H1 (cell line): ENCODE measurements around the gene FHAD1. TPM values are rescaled to one million over a fixed set of nuclear protein-coding genes. Genes with fewer than 3 reads are reported as not detected.

Experiments used
- CTCF ChIA-PET: fragments of 300-600 bp; sonication (Branson Sonifier 250); formaldehyde crosslinking; loops from one replicate; lab custom pipeline; 2021; ENCODE audit not compliant: partially characterized antibody; lab: Charles Lee
- POLR2A ChIA-PET: fragments of 300-600 bp; sonication (Branson Sonifier 250); formaldehyde crosslinking; loops from one replicate; lab custom pipeline; 2021; ENCODE audit warnings: inconsistent platforms; ENCODE audit not compliant: partially characterized antibody; lab: Charles Lee
- DNase-seq, 2 experiments: peaks; one replicate each; pipeline versions ENCODE4 v3.0.0 to v3.0.0-alpha.2; 2010 to 2022; ENCODE audit warnings: low spot score in 2 of 2, low read depth in 1 of 2, mixed read lengths in 1 of 2
- FAIRE-seq: peaks from 2 replicates; lab custom pipeline; 2011; peaks lifted over from hg19 to GRCh38; lab: Jason Lieb, UNC
- H2AFZ ChIP-seq: 2 replicates; pipeline ENCODE4 v1.8.1; 2012; ENCODE audit warnings: low read length, inconsistent platforms
- H2AK5ac ChIP-seq: 2 replicates; pipeline ENCODE4 v1.6.1; 2013; ENCODE audit warnings: low read depth, low read length
- H2BK120ac ChIP-seq: replicated peaks from 2 replicates; pipeline ENCODE3; 2013; ENCODE audit warnings: low read depth, low read length, inconsistent platforms
- H2BK12ac ChIP-seq: 2 replicates; pipeline ENCODE4 v1.6.1; 2013; ENCODE audit warnings: low read depth, low read length
- H2BK15ac ChIP-seq: 2 replicates; pipeline ENCODE4 v1.6.1; 2013; ENCODE audit warnings: low read length
- H2BK20ac ChIP-seq: 2 replicates; pipeline ENCODE4 v1.6.1; 2013; ENCODE audit warnings: low read length
- H2BK5ac ChIP-seq: 2 replicates; pipeline ENCODE4 v1.6.1; 2013; ENCODE audit warnings: low read depth, low read length
- H3K14ac ChIP-seq: 2 replicates; pipeline ENCODE4 v1.6.1; 2013; ENCODE audit warnings: inconsistent platforms; ENCODE audit not compliant: insufficient read length
- H3K18ac ChIP-seq: 2 replicates; pipeline ENCODE4 v1.6.1; 2013; ENCODE audit warnings: low read length; ENCODE audit errors: extremely low read depth
- H3K23ac ChIP-seq: 2 replicates; pipeline ENCODE4 v1.6.1; 2013; ENCODE audit warnings: inconsistent platforms; ENCODE audit not compliant: insufficient read length
- H3K23me2 ChIP-seq: 2 replicates; pipeline ENCODE4 v1.6.1; 2013; ENCODE audit warnings: low read depth, low read length
- H3K27ac ChIP-seq: 2 replicates; pipeline ENCODE4 v1.6.1; 2011; ENCODE audit warnings: low read depth, low read length, inconsistent platforms
- H3K27me3 ChIP-seq, 4 experiments: replicated peaks in 1 of 4; 1 replicate in 1 of 4; 2 replicates in 3 of 4; pipeline versions ENCODE4 v1.6.1 to v1.8.1; 2011 to 2013; ENCODE audit warnings: low read length in 3 of 4, mild to moderate bottlenecking in 3 of 4, inconsistent platforms in 2 of 4, mixed read lengths in 2 of 4, moderate library complexity in 1 of 4; ENCODE audit not compliant: control insufficient read depth in 3 of 4, insufficient read depth in 3 of 4; ENCODE audit errors: extremely low read depth in 1 of 4
- H3K36me3 ChIP-seq, 4 experiments: 2 replicates each; pipeline versions ENCODE4 v1.6.1 to v1.8.1; 2011 to 2013; ENCODE audit warnings: mild to moderate bottlenecking in 4 of 4, low read length in 3 of 4, moderate library complexity in 2 of 4, control low read depth in 1 of 4, inconsistent platforms in 1 of 4; ENCODE audit not compliant: insufficient read depth in 4 of 4, control insufficient read depth in 2 of 4
- H3K4ac ChIP-seq: replicated peaks from 2 replicates; pipeline ENCODE3; 2013; ENCODE audit warnings: low read length, low read depth, mixed read lengths, inconsistent platforms; ENCODE audit not compliant: insufficient read length
- H3K4me1 ChIP-seq, 4 experiments: replicated peaks in 1 of 4; 1 replicate in 1 of 4; 2 replicates in 3 of 4; pipeline versions ENCODE4 v1.6.1 to v1.8.1; 2011 to 2013; ENCODE audit warnings: low read length in 3 of 4, inconsistent platforms in 2 of 4, mixed read lengths in 1 of 4; ENCODE audit not compliant: insufficient read depth in 4 of 4, control insufficient read depth in 3 of 4
- H3K4me2 ChIP-seq, 2 experiments: 2 replicates each; pipeline versions ENCODE4 v1.6.1 to v1.8.1; 2011 to 2013; ENCODE audit warnings: low read depth in 2 of 2, low read length in 2 of 2, control low read depth in 1 of 2, inconsistent platforms in 1 of 2, mild to moderate bottlenecking in 1 of 2; ENCODE audit not compliant: insufficient read depth in 1 of 2
- H3K4me3 ChIP-seq, 4 experiments: fragments of 200-600, 300-600 bp in 1 of 4; sonication (generic), shearing (Covaris generic), sonication (Bioruptor Twin) in 1 of 4; 2 replicates each; pipeline versions ENCODE4 v1.5.1 to v1.8.1; 2011 to 2016; ENCODE audit warnings: low read length in 4 of 4, low read depth in 3 of 4, control low read depth in 2 of 4, inconsistent platforms in 2 of 4, mild to moderate bottlenecking in 2 of 4, mixed read lengths in 1 of 4, moderate library complexity in 1 of 4; ENCODE audit not compliant: insufficient read depth in 2 of 4; ENCODE audit errors: extremely low read depth in 1 of 4
- H3K56ac ChIP-seq: replicated peaks from 2 replicates; pipeline ENCODE3; 2013; ENCODE audit warnings: low read depth, mild to moderate bottlenecking, mixed read lengths, low read length, inconsistent platforms; ENCODE audit not compliant: insufficient read length
- H3K79me1 ChIP-seq: 2 replicates; pipeline ENCODE4 v1.6.1; 2013; ENCODE audit warnings: low read depth, low read length, control low read depth
- H3K79me2 ChIP-seq, 2 experiments: 2 replicates each; pipeline versions ENCODE4 v1.6.1 to v1.8.1; 2012 to 2013; ENCODE audit warnings: low read length in 2 of 2, mild to moderate bottlenecking in 2 of 2, inconsistent platforms in 1 of 2; ENCODE audit not compliant: insufficient read depth in 2 of 2, control insufficient read depth in 1 of 2
- H3K9ac ChIP-seq, 4 experiments: replicated peaks in 1 of 4; 1 replicate in 1 of 4; 2 replicates in 3 of 4; pipeline versions ENCODE4 v1.6.1 to v1.8.1; 2011 to 2013; ENCODE audit warnings: low read depth in 3 of 4, low read length in 3 of 4, control low read depth in 2 of 4, mild to moderate bottlenecking in 2 of 4, moderate library complexity in 2 of 4, inconsistent platforms in 1 of 4; ENCODE audit errors: extremely low read depth in 1 of 4
- H3K9me3 ChIP-seq, 2 experiments: 2 replicates each; pipeline versions ENCODE4 v1.6.1 to v1.8.1; 2012 to 2013; ENCODE audit warnings: mild to moderate bottlenecking in 2 of 2, moderate library complexity in 2 of 2, control low read depth in 1 of 2, inconsistent platforms in 1 of 2, low read depth in 1 of 2, low read length in 1 of 2, mixed read lengths in 1 of 2; ENCODE audit not compliant: insufficient read depth in 2 of 2
- H4K20me1 ChIP-seq, 2 experiments: replicated peaks in 1 of 2; 2 replicates each; pipeline versions ENCODE3 to v1.8.1; 2011 to 2013; ENCODE audit warnings: inconsistent platforms in 2 of 2, low read length in 2 of 2, mild to moderate bottlenecking in 1 of 2; ENCODE audit not compliant: insufficient read depth in 2 of 2, control insufficient read depth in 1 of 2
- H4K5ac ChIP-seq: 2 replicates; pipeline ENCODE4 v1.6.1; 2013; ENCODE audit warnings: low read length, low read depth, mixed read lengths, inconsistent platforms; ENCODE audit not compliant: insufficient read length
- H4K8ac ChIP-seq: 2 replicates; pipeline ENCODE4 v1.8.0; 2013; ENCODE audit warnings: mild to moderate bottlenecking, moderate library complexity, low read length, inconsistent platforms; ENCODE audit not compliant: insufficient read depth; ENCODE audit errors: extremely low read depth
- H4K91ac ChIP-seq: replicated peaks from 2 replicates; pipeline ENCODE3; 2013; ENCODE audit warnings: low read length, mixed read lengths, inconsistent platforms; ENCODE audit not compliant: insufficient read length
- CTBP2 ChIP-seq: IDR thresholded peaks from 2 replicates; pipeline ENCODE4 v1.7.0; 2011; ENCODE audit warnings: borderline replicate concordance, mild to moderate bottlenecking, moderate library complexity, mixed read lengths, low read length; ENCODE audit not compliant: insufficient read depth, insufficient read length
- FOSL1 ChIP-seq: IDR thresholded peaks from 2 replicates; pipeline ENCODE4 v1.6.1; 2011; ENCODE audit warnings: mild to moderate bottlenecking, low read depth, low read length, moderate library complexity; ENCODE audit not compliant: insufficient read depth
- POLR2AphosphoS5 ChIP-seq: IDR thresholded peaks from 2 replicates; pipeline ENCODE4 v1.6.1; 2011; ENCODE audit warnings: low read depth, low read length
- RAD21 ChIP-seq, 2 experiments: IDR thresholded peaks in 1 of 2; conservative IDR thresholded peaks in 1 of 2; 2 replicates each; pipeline ENCODE4 v1.6.1; 2011; ENCODE audit warnings: low read depth in 2 of 2, low read length in 2 of 2, improper control_type of control experiment in 1 of 2, inconsistent platforms in 1 of 2, mild to moderate bottlenecking in 1 of 2, moderate library complexity in 1 of 2
- SP2 ChIP-seq: IDR thresholded peaks from 2 replicates; pipeline ENCODE4 v1.6.1; 2012; ENCODE audit warnings: mild to moderate bottlenecking, low read length, inconsistent platforms
- TAF7 ChIP-seq: optimal IDR thresholded peaks from 2 replicates; pipeline ENCODE3; 2011; ENCODE audit warnings: low read depth, mild to moderate bottlenecking, inconsistent platforms, low read length, moderate library complexity, borderline replicate concordance
- TEAD4 ChIP-seq: IDR thresholded peaks from 2 replicates; pipeline ENCODE4 v1.6.1; 2012; ENCODE audit warnings: low read depth, low read length, inconsistent platforms, mixed read lengths
- WGBS, 2 experiments: shearing (Covaris generic) in 1 of 2; methylation state at CpG; one replicate each; pipeline versions ENCODE4 v1.1.6 to v1.1.7; 2013 to 2015; ENCODE audit warnings: low lambda C conversion rate in 2 of 2, mixed read lengths in 2 of 2, inconsistent platforms in 1 of 2, low coverage in 1 of 2, missing lambda C conversion rate in 1 of 2; ENCODE audit not compliant: insufficient replicate concordance in 2 of 2, insufficient coverage in 1 of 2, insufficient read length in 1 of 2; ENCODE audit errors: extremely low coverage in 1 of 2, missing lambda C conversion rate in 1 of 2; 5-methylcytosine and 5-hydroxymethylcytosine counted together
- polyA plus RNA-seq, 7 experiments: library from polyadenylated mRNA; depleted of rRNA in 3 of 7; stranded (reverse) in 5 of 7; unstranded in 2 of 7; fragments of >200 nt in 5 of 7; fragments of 200-250 nt in 2 of 7; gene quantifications; 1 replicate in 5 of 7; 2 replicates in 1 of 7; 4 replicates in 1 of 7; pipeline versions ENCODE4 v1.2.1 to v1.2.3, GENCODE V29; 2011 to 2013; ENCODE audit warnings: missing spikeins in 2 of 7, mixed read lengths in 2 of 7
- total RNA-seq: library from RNA; stranded (reverse); fragmentation: NEBNext Ultra II Directional; extraction: Animal tissue kit (Norgen Biotek cat#: 25700); gene quantifications from 2 replicates; pipeline ENCODE4 v1.2.1, GENCODE V29; 2021

FHAD1 gene
- total and polyA plus RNA-seq, 2 of the 8 experiments (the other 6 are each of a cell fraction or from before 2014, with no cell fraction given), result 0.39 to 0.69 TPM

DNA sequence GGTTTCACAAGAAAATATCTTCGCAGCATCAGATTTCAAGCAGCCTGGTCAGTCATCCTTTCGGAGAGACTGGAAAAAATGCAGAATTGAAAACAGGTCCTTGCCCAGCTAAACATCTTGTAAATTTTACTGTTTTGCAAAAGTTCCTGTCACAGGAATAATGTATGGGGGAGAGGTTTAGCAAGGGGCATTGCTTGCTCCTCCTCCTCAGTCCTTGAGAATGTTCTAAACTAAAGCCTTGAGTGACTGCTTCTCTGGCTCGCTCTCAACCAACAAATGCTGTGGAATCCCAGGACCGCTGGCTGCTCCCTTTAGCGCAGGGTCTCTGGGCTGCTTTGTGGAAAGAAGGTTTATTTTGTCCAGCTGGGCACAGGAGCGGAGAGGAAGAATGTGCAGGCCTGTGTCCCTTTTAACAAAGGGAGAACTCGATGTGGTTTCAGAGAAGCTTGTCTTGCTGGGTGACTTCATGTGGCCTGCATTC is 33.6 kb upstream of the FHAD1 start:
- no peaks in the 10 kb centered on the region for H3K23me2 ChIP-seq
- H2BK20ac ChIP-seq, result no peak overlapping the region
- H3K79me1 ChIP-seq, result no peaks in the 10 kb centered on the region
- H3K23ac ChIP-seq, result no peak overlapping the region
- H3K4me3 ChIP-seq, result no peak overlapping the region
- H3K18ac ChIP-seq, result no peak overlapping the region
- peaks cover 0 to 2% of the 10 kb centered on the region in 2 experiments for H4K20me1 ChIP-seq
- H2BK5ac ChIP-seq, result no peak overlapping the region
- no peak overlapping the region for H3K9ac ChIP-seq
- H3K4me1 ChIP-seq, result peaks cover 3 to 15% (median 6%) of the 10 kb centered on the region in 4 experiments
- no peak overlapping the region for H2BK15ac ChIP-seq
- 0 out of 4 replicates have a peak, but pooled peaks cover 0 to 2% of the 10 kb centered on the region in 2 experiments for H3K9me3 ChIP-seq
- H2AFZ ChIP-seq, result no peak overlapping the region
- no peaks in the 10 kb centered on the region for H3K27me3 ChIP-seq
- no peak for DNase-seq
- no peak overlapping the region for H2BK120ac ChIP-seq
- no peak overlapping the region for H4K91ac ChIP-seq
- no peak overlapping the region for H3K56ac ChIP-seq
- CTCF ChIA-PET, result interaction anchor here (0.8 to 1.6 kb wide), 10 partner anchors 9 to 71 kb away, joined by 3 to 6 read pairs (median 4); partner anchors contain the start of gene TMEM51
- 84% methylated on average over 7 of the region's 7 CpGs; no CpG with 5 or more reads in 1 of the 2 experiments for WGBS, 2 experiments
- POLR2A ChIA-PET, result interaction anchor here (1.5 to 1.6 kb wide), 3 partner anchors 12 to 31 kb away, joined by 3 to 6 read pairs (median 5); no protein-coding TSS in a partner anchor
- no peak for FAIRE-seq
- peaks cover 0 to 3% of the 10 kb centered on the region in 2 experiments; a peak in 2 of 4 replicates for H3K79me2 ChIP-seq
- no peak overlapping the region for H4K5ac ChIP-seq
- no peak overlapping the region for H3K14ac ChIP-seq
- H2BK12ac ChIP-seq, result no peak overlapping the region
- H4K8ac ChIP-seq, result no peak overlapping the region
- H3K4ac ChIP-seq, result no peak overlapping the region
- no peak overlapping the region for H3K4me2 ChIP-seq
- no peak overlapping the region for H2AK5ac ChIP-seq
- peaks cover 0 to 5% (median 1%) of the 10 kb centered on the region in 4 experiments; a peak in 2 of 8 replicates for H3K36me3 ChIP-seq
- H3K27ac ChIP-seq, result no peak overlapping the region
- TF ChIP-seq SP2 (no peak), POLR2AphosphoS5 (no peak), TAF7 (no peak), TEAD4 (no peak), CTBP2 (no peak), RAD21 (IDR thresholded peaks at IDR 0.05 in 1 of 2, conservative IDR thresholded peaks at IDR 0.05 in 1 of 2; ENCODE audit: low read depth in 2 of 2, low read length in 2 of 2) (no peak), FOSL1 (no peak)
